Gastroesophageal sphincter (tissue), 3 donors: ENCODE results near the gene FANCI.
"Not testable (repeated sequence)": the region's sequence is repeated elsewhere in the genome, so short reads cannot be mapped to it uniquely, and the experiment has no call there.

Experiments used
- EP300 ChIP-seq: sonication (generic); formaldehyde crosslinking; IDR thresholded peaks from one replicate; pipeline ENCODE4 v1.6.1; 2017; ENCODE audit warnings: antibody characterized with exemption, mild to moderate bottlenecking
- POLR2A ChIP-seq, 2 donors: fragments of 450-650 bp; IDR thresholded peaks; one replicate each; pipeline ENCODE4 v1.6.1; 2017; ENCODE audit warnings: antibody characterized with exemption in 2 of 2, mild to moderate bottlenecking in 2 of 2, moderate library complexity in 1 of 2
- POLR2AphosphoS5 ChIP-seq: sonication (generic); formaldehyde crosslinking; IDR thresholded peaks from one replicate; pipeline ENCODE4 v1.6.1; 2017; ENCODE audit warnings: antibody characterized with exemption
- TF ChIP-seq, protein P1 (sequence below), 4 experiments: fragments of 200-600 bp in 2 of 4; fragments of 450-650 bp in 2 of 4; sonication (generic) in 1 of 4; IDR thresholded peaks; one replicate each; pipeline ENCODE4 v1.5.1; 2017 to 2019; ENCODE audit warnings: antibody characterized with exemption in 4 of 4, mild to moderate bottlenecking in 2 of 4, moderate library complexity in 2 of 4

DNA sequence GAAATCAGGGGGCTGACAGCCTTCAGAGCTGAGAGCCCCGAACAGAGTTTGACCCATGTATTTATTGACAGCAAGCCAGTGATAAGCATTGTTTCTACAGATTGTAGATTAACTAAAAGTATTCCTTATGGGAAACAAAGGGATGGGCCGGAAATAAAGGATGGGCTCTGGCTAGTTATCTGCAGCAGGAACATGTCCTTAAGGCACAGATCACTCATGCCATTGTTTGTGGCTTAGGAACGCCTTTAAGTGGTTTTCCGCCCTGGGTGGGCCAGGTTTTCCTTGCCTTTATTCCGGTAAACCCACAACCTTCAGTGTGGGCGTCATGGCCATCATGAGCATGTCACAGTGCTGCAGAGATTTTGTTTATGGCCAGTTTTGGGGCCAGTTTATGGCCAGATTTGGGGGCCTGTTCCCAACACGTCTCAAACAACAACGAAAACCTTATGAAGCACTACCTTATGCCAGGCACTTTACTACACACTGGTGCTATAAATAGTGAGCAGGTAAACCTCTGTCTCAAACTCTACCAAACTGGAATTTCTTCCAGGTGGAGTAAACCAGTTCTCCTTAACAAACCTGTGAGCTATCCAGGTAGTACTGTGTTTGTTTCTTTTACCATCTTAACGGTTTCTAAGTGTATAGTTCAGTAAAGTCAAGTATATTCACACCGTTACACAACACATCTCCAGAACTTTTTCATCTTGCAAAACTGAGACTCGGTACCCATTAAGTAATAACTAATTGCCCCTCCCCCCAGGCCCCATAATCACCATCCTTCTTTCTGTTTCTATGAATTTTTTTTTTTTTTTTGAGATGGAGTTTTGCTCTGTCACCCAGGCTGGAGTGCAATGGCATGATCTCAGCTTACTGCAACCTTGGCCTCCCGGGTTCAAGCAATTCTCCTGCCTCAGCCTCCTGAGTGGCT lies 3.6 kb upstream of the FANCI start:
- TF ChIP-seq, protein P1, sequence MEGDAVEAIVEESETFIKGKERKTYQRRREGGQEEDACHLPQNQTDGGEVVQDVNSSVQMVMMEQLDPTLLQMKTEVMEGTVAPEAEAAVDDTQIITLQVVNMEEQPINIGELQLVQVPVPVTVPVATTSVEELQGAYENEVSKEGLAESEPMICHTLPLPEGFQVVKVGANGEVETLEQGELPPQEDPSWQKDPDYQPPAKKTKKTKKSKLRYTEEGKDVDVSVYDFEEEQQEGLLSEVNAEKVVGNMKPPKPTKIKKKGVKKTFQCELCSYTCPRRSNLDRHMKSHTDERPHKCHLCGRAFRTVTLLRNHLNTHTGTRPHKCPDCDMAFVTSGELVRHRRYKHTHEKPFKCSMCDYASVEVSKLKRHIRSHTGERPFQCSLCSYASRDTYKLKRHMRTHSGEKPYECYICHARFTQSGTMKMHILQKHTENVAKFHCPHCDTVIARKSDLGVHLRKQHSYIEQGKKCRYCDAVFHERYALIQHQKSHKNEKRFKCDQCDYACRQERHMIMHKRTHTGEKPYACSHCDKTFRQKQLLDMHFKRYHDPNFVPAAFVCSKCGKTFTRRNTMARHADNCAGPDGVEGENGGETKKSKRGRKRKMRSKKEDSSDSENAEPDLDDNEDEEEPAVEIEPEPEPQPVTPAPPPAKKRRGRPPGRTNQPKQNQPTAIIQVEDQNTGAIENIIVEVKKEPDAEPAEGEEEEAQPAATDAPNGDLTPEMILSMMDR (IDR thresholded peaks at IDR 0.05): not testable (repeated sequence)
- TF ChIP-seq POLR2AphosphoS5; EP300; POLR2A (IDR thresholded peaks at IDR 0.05): not testable (repeated sequence)
